IMR-90 (cell line): ENCODE results near the gene ALK. TPM values are rescaled to one million over a fixed set of nuclear protein-coding genes. Genes with fewer than 3 reads are reported as not detected.

ENCODE experiments used
- ATAC-seq: fragments of 200-7000 bp; cut with Tn5 transposase; 2 replicates; pipeline ENCODE4 v1.9.1; 2020; ENCODE audit warnings: low read depth, mild to moderate bottlenecking, moderate library complexity
- BruUV-seq: library from RNA; stranded (reverse); fragments of 400-500 nt; replicated peaks from 2 replicates; lab custom pipeline; 2021; lab: Mats Ljungman, UMichigan
- CTCF ChIA-PET: fragments of 300-600 bp; formaldehyde crosslinking; extraction: SDS; loops from one replicate; lab custom pipeline; 2021; ENCODE audit warnings: antibody characterized with exemption; lab: Yijun Ruan, JAX
- POLR2A ChIA-PET: fragments of 300-600 bp; sonication (Branson Sonifier 250); formaldehyde crosslinking; loops from one replicate; lab custom pipeline; 2022; ENCODE audit warnings: antibody characterized with exemption; ENCODE audit not compliant: unreplicated experiment; lab: Charles Lee
- DNase-seq: peaks from one replicate; pipeline ENCODE4 v3.0.0; 2013
- H2AFZ ChIP-seq: replicated peaks from 2 replicates; pipeline ENCODE3; 2013; ENCODE audit warnings: low read length, mild to moderate bottlenecking; ENCODE audit not compliant: poor library complexity
- H2AK5ac ChIP-seq: 2 replicates; pipeline ENCODE4 v1.6.1; 2013; ENCODE audit warnings: low read depth, low read length, inconsistent platforms
- H2AK9ac ChIP-seq: replicated peaks from 2 replicates; pipeline ENCODE3; 2013; ENCODE audit warnings: mild to moderate bottlenecking, low read depth, low read length, moderate library complexity; ENCODE audit not compliant: poor library complexity
- H2BK120ac ChIP-seq: 2 replicates; pipeline ENCODE4 v1.6.1; 2013; ENCODE audit warnings: low read depth, low read length, inconsistent platforms
- H2BK15ac ChIP-seq: 3 replicates; pipeline ENCODE4 v1.6.1; 2013; ENCODE audit warnings: low read depth, low read length, inconsistent platforms
- H2BK20ac ChIP-seq: 2 replicates; pipeline ENCODE4 v1.6.1; 2013; ENCODE audit warnings: low read depth, mild to moderate bottlenecking, inconsistent platforms, low read length, moderate library complexity
- H2BK5ac ChIP-seq: 2 replicates; pipeline ENCODE4 v1.6.1; 2013; ENCODE audit warnings: mild to moderate bottlenecking, low read depth, low read length, inconsistent platforms; ENCODE audit not compliant: poor library complexity, severe bottlenecking
- H3K14ac ChIP-seq: replicated peaks from 2 replicates; pipeline ENCODE4 v1.6.1; 2013; ENCODE audit warnings: low read depth, low read length, inconsistent platforms
- H3K18ac ChIP-seq: 2 replicates; pipeline ENCODE4 v1.6.1; 2013; ENCODE audit warnings: low read depth, low read length, control low read depth
- H3K23ac ChIP-seq: 2 replicates; pipeline ENCODE4 v1.6.1; 2013; ENCODE audit warnings: low read depth, low read length, inconsistent platforms
- H3K27ac ChIP-seq: 2 replicates; pipeline ENCODE4 v1.5.1; 2013; ENCODE audit warnings: mild to moderate bottlenecking, control low read depth, low read length; ENCODE audit not compliant: insufficient read depth
- H3K27me3 ChIP-seq: 2 replicates; pipeline ENCODE4 v1.6.1; 2013; ENCODE audit warnings: low read length; ENCODE audit not compliant: control insufficient read depth, insufficient read depth
- H3K36me3 ChIP-seq: 2 replicates; pipeline ENCODE4 v1.6.1; 2013; ENCODE audit warnings: low read length, mixed read lengths; ENCODE audit not compliant: control insufficient read depth, insufficient read depth
- H3K4ac ChIP-seq: 2 replicates; pipeline ENCODE4 v1.6.1; 2013; ENCODE audit warnings: low read depth, low read length, inconsistent platforms
- H3K4me1 ChIP-seq: 2 replicates; pipeline ENCODE4 v1.6.1; 2013; ENCODE audit warnings: low read length, mixed read lengths; ENCODE audit not compliant: control insufficient read depth, insufficient read depth
- H3K4me2 ChIP-seq: 2 replicates; pipeline ENCODE4 v1.6.1; 2013; ENCODE audit warnings: low read depth, mild to moderate bottlenecking, control low read depth, low read length, moderate library complexity
- H3K4me3 ChIP-seq: 2 replicates; pipeline ENCODE4 v1.5.1; 2013; ENCODE audit warnings: low read depth, mild to moderate bottlenecking, control low read depth, low read length, moderate library complexity; ENCODE audit not compliant: insufficient read depth
- H3K56ac ChIP-seq: 2 replicates; pipeline ENCODE4 v1.6.1; 2013; ENCODE audit warnings: low read length, inconsistent platforms; ENCODE audit not compliant: insufficient read depth; ENCODE audit errors: extremely low read depth
- H3K79me1 ChIP-seq, 2 experiments: 2 replicates each; pipeline ENCODE4 v1.6.1; 2013; ENCODE audit warnings: low read length in 2 of 2, inconsistent platforms in 1 of 2, low read depth in 1 of 2
- H3K9ac ChIP-seq: 2 replicates; pipeline ENCODE4 v1.6.1; 2013; ENCODE audit warnings: low read depth, low read length, control low read depth
- H3K9me1 ChIP-seq: 2 replicates; pipeline ENCODE4 v1.6.1; 2013; ENCODE audit warnings: low read length, inconsistent platforms; ENCODE audit not compliant: insufficient read depth
- H3K9me3 ChIP-seq: 2 replicates; pipeline ENCODE4 v1.6.1; 2013; ENCODE audit warnings: low read length; ENCODE audit not compliant: control insufficient read depth, insufficient read depth
- H4K20me1 ChIP-seq: 2 replicates; pipeline ENCODE4 v1.6.1; 2013; ENCODE audit warnings: low read length, inconsistent platforms; ENCODE audit not compliant: insufficient read depth
- H4K5ac ChIP-seq: 2 replicates; pipeline ENCODE4 v1.6.1; 2013; ENCODE audit warnings: mild to moderate bottlenecking, low read depth, low read length, control low read depth
- H4K8ac ChIP-seq, 2 experiments: 2 replicates each; pipeline ENCODE4 v1.6.1; 2013; ENCODE audit warnings: low read depth in 2 of 2, low read length in 2 of 2, control low read depth in 1 of 2, inconsistent platforms in 1 of 2
- H4K91ac ChIP-seq: 2 replicates; pipeline ENCODE4 v1.6.1; 2013; ENCODE audit warnings: low read depth, low read length, inconsistent platforms; ENCODE audit not compliant: insufficient read depth
- CEBPB ChIP-seq: IDR thresholded peaks from 2 replicates; pipeline ENCODE4 v1.6.1; 2012; ENCODE audit warnings: low read depth, low read length, improper control_type of control experiment
- CTCF ChIP-seq: conservative IDR thresholded peaks from 2 replicates; pipeline ENCODE4 v1.5.1; 2012; ENCODE audit warnings: mild to moderate bottlenecking, low read depth, low read length, improper control_type of control experiment
- FOS ChIP-seq: fragments of 150-350 bp; IDR thresholded peaks from 2 replicates; pipeline ENCODE4 v1.6.1; 2016; ENCODE audit warnings: low read depth, low read length
- MAFK ChIP-seq: IDR thresholded peaks from 2 replicates; pipeline ENCODE4 v1.6.1; 2012; ENCODE audit warnings: low read depth, low read length, improper control_type of control experiment
- MAZ ChIP-seq: IDR thresholded peaks from 2 replicates; pipeline ENCODE4 v1.6.1; 2012; ENCODE audit warnings: low read depth, mild to moderate bottlenecking, low read length, improper control_type of control experiment, moderate library complexity, borderline replicate concordance
- POLR2A ChIP-seq: IDR thresholded peaks from 2 replicates; pipeline ENCODE4 v1.6.1; 2012; ENCODE audit warnings: mild to moderate bottlenecking, low read depth, low read length
- RAD21 ChIP-seq: IDR thresholded peaks from 2 replicates; pipeline ENCODE4 v1.6.1; 2012; ENCODE audit warnings: low read length, improper control_type of control experiment
- RFX5 ChIP-seq: IDR thresholded peaks from 2 replicates; pipeline ENCODE4 v1.8.0; 2012; ENCODE audit warnings: low read depth, mild to moderate bottlenecking, low read length, moderate library complexity
- SMC3 ChIP-seq: fragments of 150-350 bp; IDR thresholded peaks from 2 replicates; pipeline ENCODE4 v1.6.1; 2016; ENCODE audit warnings: low read depth, mild to moderate bottlenecking, antibody characterized with exemption, low read length, moderate library complexity
- USF2 ChIP-seq: fragments of 150-350 bp; IDR thresholded peaks from 2 replicates; pipeline ENCODE4 v1.6.1; 2017; ENCODE audit warnings: mild to moderate bottlenecking, antibody characterized with exemption, low read length, low read depth
- WGBS, 2 experiments: methylation state at CpG; one replicate each; pipeline versions ENCODE4 v1.1.5 to v1.1.7; 2013; ENCODE audit warnings: missing lambda C conversion rate in 2 of 2; ENCODE audit not compliant: insufficient read length in 1 of 2; ENCODE audit errors: extremely low coverage in 2 of 2; 5-methylcytosine and 5-hydroxymethylcytosine counted together
- dilution Hi-C: fragments of 300-500 bp; cut with HindIII; formaldehyde crosslinking; loops from one replicate; pipeline ENCODE4 v1.14.3; 2018; ENCODE audit warnings: low sequenced_read_pairs; ENCODE audit not compliant: unreplicated experiment
- in situ Hi-C: fragments of 300-500 bp; cut with MboI; formaldehyde crosslinking; loops from 3 replicates; pipeline ENCODE4 v1.14.3; 2019; ENCODE audit warnings: low sequenced_read_pairs, inconsistent platforms, mixed read lengths
- intact Hi-C: fragments of 100-400 bp; cut with micrococcal nuclease; formaldehyde crosslinking; loops from 2 replicates; pipeline ENCODE4 v1.10.0; 2022
- polyA plus RNA-seq, 3 experiments: library from polyadenylated mRNA; depleted of rRNA; stranded (reverse); fragments of >200 nt; gene quantifications; 2 replicates each; pipeline ENCODE4 v1.2.3, GENCODE V29; 2012; ENCODE audit warnings: low replicate concordance in 1 of 3
- total RNA-seq: library from RNA; depleted of rRNA; stranded (reverse); fragments of >200 nt; gene quantifications from 2 replicates; pipeline ENCODE4 v1.2.3, GENCODE V29; 2012

ALK gene
- total and polyA plus RNA-seq, 2 of the 4 experiments (the other 2 are of a cell fraction), result not detected

GRCh38 chr2:29482348-29482747, 439.0 kb downstream of the ALK start:
- Histone ChIP-seq H4K91ac (no peak overlapping the region), H3K56ac (no peak overlapping the region), H2AK5ac (no peak overlapping the region), H2BK5ac (no peak overlapping the region), H3K9ac (no peak overlapping the region), H3K4me1 (no peaks in the 10 kb centered on the region), H3K14ac (no peak overlapping the region), H3K36me3 (no peaks in the 10 kb centered on the region), H2AK9ac (no peak overlapping the region), H3K27me3 (no peaks in the 10 kb centered on the region), H2BK20ac (no peak overlapping the region), H4K5ac (no peak overlapping the region), H3K18ac (no peak overlapping the region), H4K20me1 (no peaks in the 10 kb centered on the region), H3K23ac (no peak overlapping the region), H2BK120ac (no peak overlapping the region), H3K9me1 (no peaks in the 10 kb centered on the region), H3K4me3 (no peak overlapping the region), H4K8ac (no peak overlapping the region), H2BK15ac (no peak overlapping the region), H3K27ac (no peak overlapping the region), H3K4ac (no peak overlapping the region), H2AFZ (no peak overlapping the region), H3K4me2 (no peak overlapping the region), H3K79me1 (no peaks in the 10 kb centered on the region), H3K9me3 (peaks cover 2% of the 10 kb centered on the region; the same call in 1 of the 2 replicates)
- in situ Hi-C loops, result no loop called here
- WGBS, 2 experiments, result no CpG with 5 or more reads among the region's 2 CpGs
- DNase-seq (no peak), ATAC-seq (no peak)
- dilution Hi-C loops, result no loop called here
- no TSS peak for BruUV-seq
- POLR2A ChIA-PET, result no interaction called here
- CTCF ChIA-PET, result no interaction called here
- intact Hi-C loops, result no loop called here
- TF ChIP-seq MAZ, result no peak
- no peak for TF ChIP-seq SMC3
- TF ChIP-seq FOS, result no peak
- no peak for TF ChIP-seq RAD21
- TF ChIP-seq CTCF, result no peak
- TF ChIP-seq CEBPB, result no peak
- TF ChIP-seq USF2, result no peak
- no peak for TF ChIP-seq MAFK
- TF ChIP-seq RFX5, result no peak
- no peak for TF ChIP-seq POLR2A
